Measurements from ENCODE around the gene SH3D19. TPM values are rescaled to one million over a fixed set of nuclear protein-coding genes. Genes with fewer than 3 reads are reported as not detected.

Gene SH3D19
- total and polyA plus RNA-seq, 2 of the 4 experiments (the other 2 are of a cell fraction) = 14.4 to 27.2 TPM

DNA sequence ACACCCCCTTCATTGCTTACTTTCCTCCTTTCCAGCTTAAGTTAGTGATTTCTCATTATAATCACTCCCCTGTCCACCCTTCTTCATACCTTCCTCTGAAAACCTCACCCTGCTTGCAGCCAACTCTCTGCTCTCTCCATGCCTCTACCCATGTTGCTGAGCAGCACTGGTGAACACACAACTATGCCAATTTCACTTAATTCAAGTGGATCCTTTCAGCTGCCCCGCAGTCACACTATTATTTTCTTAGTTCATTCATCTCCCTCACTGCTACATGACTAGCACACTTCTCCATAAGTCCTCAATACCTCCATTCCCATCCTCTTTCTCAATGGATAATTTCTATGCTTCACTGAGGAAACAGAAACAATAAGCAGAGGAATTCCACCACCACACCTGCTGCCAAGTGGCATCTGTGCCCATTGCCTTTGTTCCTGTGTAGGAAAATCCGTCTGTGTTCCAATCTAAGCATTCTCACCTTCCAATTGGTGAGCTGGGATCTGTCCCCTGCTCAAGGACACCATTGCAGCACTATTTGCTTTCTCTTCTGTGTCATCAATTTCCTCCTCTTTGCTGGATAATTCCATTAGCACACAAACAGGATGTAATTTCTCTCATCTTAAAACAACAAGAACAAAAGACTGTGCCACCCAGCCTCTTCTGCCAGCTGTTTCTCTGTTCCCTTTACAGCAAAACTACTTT is 73.7 kb downstream of the SH3D19 start:
- H2AK9ac ChIP-seq (replicated peaks; ENCODE audit: low read depth, low read length, poor library complexity) = no peak overlapping the region
- H3K79me1 ChIP-seq (ENCODE audit: low read depth in 1 of 2, low read length in 2 of 2) = no peaks in the 10 kb centered on the region
- H3K4ac ChIP-seq (ENCODE audit: low read depth, low read length) = no peak overlapping the region
- H3K4me3 ChIP-seq (ENCODE audit: insufficient read depth, low read depth, low read length) = no peak overlapping the region
- WGBS, 2 experiments (ENCODE audit: extremely low coverage in 2 of 2, insufficient read length in 1 of 2) = 80% methylated on average over 1 of the region's 2 CpGs; no CpG with 5 or more reads in 1 of the 2 experiments
- ATAC-seq (ENCODE audit: low read depth) (no peak), DNase-seq (no peak)
- no peaks in the 10 kb centered on the region for H3K27me3 ChIP-seq (ENCODE audit: control insufficient read depth, insufficient read depth, low read length)
- H2BK120ac ChIP-seq (ENCODE audit: low read depth, low read length) = no peak overlapping the region
- ChIA-PET POLR2A (ENCODE audit: unreplicated experiment) (no interaction called here), CTCF (interaction anchor here (1.4 kb wide), 1 partner anchor 12 kb away, joined by 4 read pairs; no protein-coding TSS in a partner anchor)
- H3K9me3 ChIP-seq (ENCODE audit: control insufficient read depth, insufficient read depth, low read length) = no peaks in the 10 kb centered on the region
- in situ Hi-C loops (cut with MboI; ENCODE audit: low sequenced_read_pairs) (no loop called here), intact Hi-C loops (cut with micrococcal nuclease) (no loop called here), dilution Hi-C loops (cut with HindIII; ENCODE audit: low sequenced_read_pairs, unreplicated experiment) (no loop called here)
- H3K4me1 ChIP-seq (ENCODE audit: control insufficient read depth, insufficient read depth, low read length) = no peaks in the 10 kb centered on the region
- no peak overlapping the region for H4K91ac ChIP-seq (ENCODE audit: insufficient read depth, low read depth, low read length)
- H3K9ac ChIP-seq (ENCODE audit: low read depth, low read length) = no peak overlapping the region
- no TSS peak for BruUV-seq (replicated peaks)
- no peaks in the 10 kb centered on the region for H4K20me1 ChIP-seq (ENCODE audit: insufficient read depth, low read length)
- no peak overlapping the region for H3K14ac ChIP-seq (replicated peaks; ENCODE audit: low read depth, low read length)
- H2BK5ac ChIP-seq (ENCODE audit: low read depth, low read length, poor library complexity, severe bottlenecking) = no peak overlapping the region
- no peak overlapping the region for H3K56ac ChIP-seq (ENCODE audit: extremely low read depth, insufficient read depth, low read length)
- no peak overlapping the region for H2AFZ ChIP-seq (replicated peaks; ENCODE audit: low read length, poor library complexity)
- H2AK5ac ChIP-seq (ENCODE audit: low read depth, low read length) = no peak overlapping the region
- no peak overlapping the region for H3K27ac ChIP-seq (ENCODE audit: insufficient read depth, low read length)
- no peak overlapping the region for H3K18ac ChIP-seq (ENCODE audit: low read depth, low read length)
- no peak overlapping the region for H4K5ac ChIP-seq (ENCODE audit: low read depth, low read length)
- no peak overlapping the region for H2BK20ac ChIP-seq (ENCODE audit: low read depth, low read length)
- no peak overlapping the region for H3K4me2 ChIP-seq (ENCODE audit: low read depth, low read length)
- H3K9me1 ChIP-seq (ENCODE audit: insufficient read depth, low read length) = no peaks in the 10 kb centered on the region
- H2BK15ac ChIP-seq (ENCODE audit: low read depth, low read length) = no peak overlapping the region
- no peak overlapping the region for H4K8ac ChIP-seq (ENCODE audit: low read depth in 2 of 2, low read length in 2 of 2)
- H3K36me3 ChIP-seq (ENCODE audit: control insufficient read depth, insufficient read depth, low read length) = no peaks in the 10 kb centered on the region
- H3K23ac ChIP-seq (ENCODE audit: low read depth, low read length) = no peak overlapping the region
- TF ChIP-seq, protein P1, sequence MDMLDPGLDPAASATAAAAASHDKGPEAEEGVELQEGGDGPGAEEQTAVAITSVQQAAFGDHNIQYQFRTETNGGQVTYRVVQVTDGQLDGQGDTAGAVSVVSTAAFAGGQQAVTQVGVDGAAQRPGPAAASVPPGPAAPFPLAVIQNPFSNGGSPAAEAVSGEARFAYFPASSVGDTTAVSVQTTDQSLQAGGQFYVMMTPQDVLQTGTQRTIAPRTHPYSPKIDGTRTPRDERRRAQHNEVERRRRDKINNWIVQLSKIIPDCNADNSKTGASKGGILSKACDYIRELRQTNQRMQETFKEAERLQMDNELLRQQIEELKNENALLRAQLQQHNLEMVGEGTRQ (IDR thresholded peaks at IDR 0.05; ENCODE audit: low read depth, low read length) = no peak
- TF ChIP-seq RAD21 (IDR thresholded peaks at IDR 0.05; ENCODE audit: low read length) (no peak), CHD1 (IDR thresholded peaks at IDR 0.05; ENCODE audit: low read depth, low read length) (no peak), MAFK (IDR thresholded peaks at IDR 0.05; ENCODE audit: low read depth, low read length) (no peak), MAZ (IDR thresholded peaks at IDR 0.05; ENCODE audit: borderline replicate concordance, low read depth, low read length) (no peak), BHLHE40 (IDR thresholded peaks at IDR 0.05; ENCODE audit: low read depth, low read length) (no peak), FOS (IDR thresholded peaks at IDR 0.05; ENCODE audit: low read depth, low read length) (no peak), MXI1 (IDR thresholded peaks at IDR 0.05; ENCODE audit: borderline replicate concordance, low read depth, low read length) (no peak), RFX5 (IDR thresholded peaks at IDR 0.05; ENCODE audit: low read depth, low read length) (no peak), SMC3 (IDR thresholded peaks at IDR 0.05; ENCODE audit: low read depth, low read length) (no peak), CEBPB (IDR thresholded peaks at IDR 0.05; ENCODE audit: low read depth, low read length) (no peak), RCOR1 (IDR thresholded peaks at IDR 0.05; ENCODE audit: insufficient replicate concordance, low read length) (no peak), POLR2A (IDR thresholded peaks at IDR 0.05; ENCODE audit: low read depth, low read length) (no peak)
- TF ChIP-seq, protein P2, sequence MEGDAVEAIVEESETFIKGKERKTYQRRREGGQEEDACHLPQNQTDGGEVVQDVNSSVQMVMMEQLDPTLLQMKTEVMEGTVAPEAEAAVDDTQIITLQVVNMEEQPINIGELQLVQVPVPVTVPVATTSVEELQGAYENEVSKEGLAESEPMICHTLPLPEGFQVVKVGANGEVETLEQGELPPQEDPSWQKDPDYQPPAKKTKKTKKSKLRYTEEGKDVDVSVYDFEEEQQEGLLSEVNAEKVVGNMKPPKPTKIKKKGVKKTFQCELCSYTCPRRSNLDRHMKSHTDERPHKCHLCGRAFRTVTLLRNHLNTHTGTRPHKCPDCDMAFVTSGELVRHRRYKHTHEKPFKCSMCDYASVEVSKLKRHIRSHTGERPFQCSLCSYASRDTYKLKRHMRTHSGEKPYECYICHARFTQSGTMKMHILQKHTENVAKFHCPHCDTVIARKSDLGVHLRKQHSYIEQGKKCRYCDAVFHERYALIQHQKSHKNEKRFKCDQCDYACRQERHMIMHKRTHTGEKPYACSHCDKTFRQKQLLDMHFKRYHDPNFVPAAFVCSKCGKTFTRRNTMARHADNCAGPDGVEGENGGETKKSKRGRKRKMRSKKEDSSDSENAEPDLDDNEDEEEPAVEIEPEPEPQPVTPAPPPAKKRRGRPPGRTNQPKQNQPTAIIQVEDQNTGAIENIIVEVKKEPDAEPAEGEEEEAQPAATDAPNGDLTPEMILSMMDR (conservative IDR thresholded peaks at IDR 0.05; ENCODE audit: low read depth, low read length) = no peak
- TF ChIP-seq, protein P3, sequence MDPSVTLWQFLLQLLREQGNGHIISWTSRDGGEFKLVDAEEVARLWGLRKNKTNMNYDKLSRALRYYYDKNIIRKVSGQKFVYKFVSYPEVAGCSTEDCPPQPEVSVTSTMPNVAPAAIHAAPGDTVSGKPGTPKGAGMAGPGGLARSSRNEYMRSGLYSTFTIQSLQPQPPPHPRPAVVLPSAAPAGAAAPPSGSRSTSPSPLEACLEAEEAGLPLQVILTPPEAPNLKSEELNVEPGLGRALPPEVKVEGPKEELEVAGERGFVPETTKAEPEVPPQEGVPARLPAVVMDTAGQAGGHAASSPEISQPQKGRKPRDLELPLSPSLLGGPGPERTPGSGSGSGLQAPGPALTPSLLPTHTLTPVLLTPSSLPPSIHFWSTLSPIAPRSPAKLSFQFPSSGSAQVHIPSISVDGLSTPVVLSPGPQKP (IDR thresholded peaks at IDR 0.05; ENCODE audit: borderline replicate concordance, low read depth, low read length) = no peak
